HG02642 (cell line): ENCODE data around the gene ITPRIP.
A peak's percentile ranks its signal among the peaks of the same experiment; 100 is the strongest.

Experiments
- ATAC-seq: cut with Tn5 transposase; IDR thresholded peaks from one replicate; pipeline ENCODE4 v1.9.1; 2021; ENCODE audit warnings: mild to moderate bottlenecking; ENCODE audit not compliant: unreplicated experiment, poor library complexity

ITPRIP gene

DNA sequence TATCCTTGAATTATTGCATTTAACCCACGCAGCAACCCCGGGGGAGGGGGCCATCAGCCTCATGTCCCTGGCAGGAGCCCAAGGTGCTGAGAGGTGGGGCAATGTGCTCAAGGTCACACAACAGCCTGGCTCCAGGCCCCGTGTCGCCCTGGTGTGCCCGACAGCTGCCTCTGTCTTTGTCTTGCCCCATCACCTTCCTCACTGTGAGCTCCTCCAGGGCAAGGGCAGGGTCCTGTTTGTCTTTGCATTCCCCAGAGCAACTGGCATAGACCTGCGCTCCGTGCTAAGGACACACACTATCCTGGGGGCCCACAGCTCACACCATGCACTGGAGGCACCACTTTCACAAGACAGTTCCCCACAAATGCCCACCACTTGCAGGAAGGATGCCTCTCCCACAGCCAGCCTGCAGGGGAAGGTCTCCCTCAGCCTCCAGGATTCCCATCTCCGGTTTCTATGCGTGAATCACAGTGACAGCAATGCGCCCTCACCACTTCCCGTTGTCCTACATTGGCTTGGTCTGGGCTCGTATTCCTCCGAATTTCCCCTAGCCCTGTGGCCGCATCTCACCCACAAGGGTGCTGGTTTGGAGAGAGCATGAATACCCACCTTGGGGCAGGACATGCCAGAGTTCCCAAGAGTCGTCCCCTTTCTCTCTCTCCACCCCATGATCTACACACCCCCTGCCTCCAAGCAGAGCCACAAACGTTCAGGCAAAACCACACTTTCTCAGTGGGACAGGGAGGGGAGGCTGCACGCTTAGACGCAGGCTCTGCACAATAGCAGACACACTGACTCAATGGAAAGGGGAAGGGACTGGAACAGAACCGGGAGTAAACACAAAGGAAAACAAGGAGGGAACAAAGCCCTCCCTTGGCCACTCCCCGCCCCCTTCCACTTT lies 10.3 kb downstream of the ITPRIP start:
- no peak for ATAC-seq

DNA sequence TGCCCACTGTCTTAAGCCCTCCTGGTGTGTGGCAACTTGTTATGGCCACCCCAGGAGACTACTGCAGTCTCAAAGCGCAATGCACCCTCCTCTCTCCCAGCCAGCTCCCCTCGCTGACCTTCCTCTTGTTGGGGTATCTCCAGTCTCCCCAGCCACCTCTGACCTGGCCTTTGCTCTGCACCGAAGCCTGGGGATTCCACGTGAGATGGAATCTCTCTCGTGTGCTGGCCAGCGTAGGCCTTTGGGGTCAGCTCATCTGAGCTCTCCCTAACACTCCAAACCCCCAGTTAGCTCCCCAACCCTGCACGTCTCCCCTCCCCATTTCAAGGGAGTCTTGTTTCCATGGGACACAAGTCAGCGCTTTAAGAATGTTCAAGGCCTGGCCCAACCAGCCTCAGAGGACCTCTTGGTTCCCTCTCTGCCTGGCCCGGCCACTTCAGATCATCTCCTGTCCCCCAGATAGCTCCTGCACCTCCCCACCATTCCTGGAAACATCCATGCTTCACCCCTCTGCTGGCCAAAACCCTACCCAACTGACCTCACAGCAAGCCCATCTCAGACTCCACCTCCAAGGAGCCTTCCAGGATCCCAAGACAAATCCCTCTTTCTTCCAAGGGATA lies 11.2 kb downstream of the ITPRIP start:
- no peak for ATAC-seq

DNA sequence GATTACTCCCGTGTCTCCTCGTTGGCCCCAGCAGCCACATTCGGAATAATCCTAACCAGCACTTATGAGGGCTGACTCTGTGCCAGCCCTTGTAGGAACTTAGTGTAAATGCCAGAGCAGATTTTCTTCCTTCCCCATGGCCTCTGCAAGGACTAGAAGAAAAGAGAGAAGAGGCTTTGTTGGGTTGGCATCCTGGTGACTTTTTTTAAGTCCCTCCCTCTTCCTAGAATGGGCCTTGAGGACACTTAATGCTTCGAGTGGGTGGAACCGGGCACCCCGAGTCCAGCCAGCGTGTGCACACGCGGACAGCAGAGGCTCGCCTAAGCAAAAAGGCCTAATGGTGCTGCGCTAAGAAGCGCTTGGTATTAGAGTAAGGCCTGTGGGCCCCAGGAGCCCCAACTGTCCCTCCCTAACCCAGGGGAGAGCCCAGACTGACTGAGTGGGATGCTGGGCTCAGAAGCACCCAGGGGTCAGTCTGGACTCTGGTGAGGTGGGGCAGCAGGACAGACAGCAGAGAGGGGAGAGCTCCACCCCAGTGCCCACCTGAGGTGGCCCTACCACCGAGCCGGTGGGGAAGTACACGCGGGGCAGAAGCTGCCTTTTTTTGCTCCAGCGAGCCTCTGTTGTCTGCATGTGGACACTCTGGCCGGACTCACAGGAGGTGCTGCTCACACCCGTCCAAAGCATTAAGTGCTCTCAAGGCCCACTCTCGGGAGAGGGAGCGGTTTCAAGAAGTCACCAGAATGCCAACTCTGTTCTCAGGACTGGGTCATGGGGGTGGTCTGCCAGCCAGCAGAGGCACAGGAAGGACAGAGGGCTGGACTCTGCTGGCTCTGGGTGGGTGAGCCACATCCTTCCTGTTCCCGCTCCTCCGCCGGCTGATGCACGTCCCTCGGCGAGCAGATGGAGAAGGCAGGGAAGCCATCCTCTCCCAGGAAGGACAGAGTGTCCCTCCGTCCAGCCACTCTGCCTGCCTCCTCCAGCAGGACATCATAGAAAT lies 12.5 kb downstream of the ITPRIP start:
- no peak for ATAC-seq

DNA sequence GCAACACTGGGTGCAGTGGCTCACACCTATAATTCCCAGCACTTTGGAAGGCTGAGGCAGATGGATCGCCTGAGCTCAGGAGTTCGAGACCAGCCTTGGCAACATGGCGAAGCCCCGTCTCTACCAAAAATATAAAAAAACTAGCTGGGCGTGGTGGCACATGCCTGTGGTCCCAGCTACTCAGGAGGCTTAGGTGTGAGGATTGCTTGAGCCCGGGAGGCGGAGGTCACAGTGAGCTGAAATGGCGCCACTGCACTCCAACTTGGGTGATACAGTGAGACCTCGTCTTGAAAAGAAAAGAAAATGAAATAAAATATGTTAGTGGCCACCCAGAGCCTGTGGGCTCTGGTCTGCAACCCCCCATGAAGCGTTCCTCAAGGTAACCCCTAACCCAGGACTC lies 13.3 kb downstream of the ITPRIP start:
- ATAC-seq, result no peak

DNA sequence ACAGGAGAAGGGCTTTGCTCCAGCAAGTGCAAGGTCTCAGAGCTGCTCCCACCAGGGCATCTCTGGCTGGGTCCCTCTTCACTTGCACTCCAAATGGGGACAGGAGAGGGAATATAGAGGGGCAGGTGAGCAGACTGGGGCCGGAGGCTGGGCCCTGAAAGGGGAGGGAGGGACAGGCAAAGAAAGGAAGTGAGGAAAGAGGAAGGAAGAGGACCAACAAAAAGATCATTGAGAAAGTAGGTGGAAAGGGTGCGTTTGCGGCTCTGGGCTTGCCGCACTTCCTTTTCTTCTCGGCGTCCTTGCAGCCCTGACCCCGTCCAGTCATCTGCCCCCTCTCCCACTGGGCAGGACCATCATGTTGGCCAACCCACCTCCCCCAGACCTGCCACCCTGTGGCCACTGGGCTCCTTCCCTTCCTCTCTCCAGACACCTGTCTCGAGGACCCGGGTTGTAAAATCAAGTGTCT lies 14.0 kb downstream of the ITPRIP start:
- ATAC-seq, result no peak

DNA sequence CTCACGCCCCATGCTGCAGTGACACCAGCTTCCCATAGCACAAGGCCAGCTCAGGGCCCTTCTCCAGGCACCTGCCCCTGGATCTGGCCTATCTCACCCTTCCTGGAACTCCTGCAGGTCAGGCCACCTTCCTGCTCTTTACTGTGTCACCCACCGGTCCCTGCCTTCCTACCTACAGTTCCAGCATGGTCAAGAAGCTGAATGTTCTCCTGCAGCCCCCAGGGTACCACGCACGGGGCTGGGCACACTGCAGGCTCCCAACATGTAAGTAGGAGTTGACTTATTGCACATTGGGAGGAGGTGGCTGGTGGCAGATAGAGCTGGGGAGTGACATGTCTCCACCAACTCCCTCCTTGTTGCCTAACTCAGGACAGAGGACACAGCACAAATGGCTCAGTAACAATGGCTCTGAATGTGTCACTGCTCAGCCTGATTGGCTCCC lies 14.5 kb downstream of the ITPRIP start:
- no peak for ATAC-seq

DNA sequence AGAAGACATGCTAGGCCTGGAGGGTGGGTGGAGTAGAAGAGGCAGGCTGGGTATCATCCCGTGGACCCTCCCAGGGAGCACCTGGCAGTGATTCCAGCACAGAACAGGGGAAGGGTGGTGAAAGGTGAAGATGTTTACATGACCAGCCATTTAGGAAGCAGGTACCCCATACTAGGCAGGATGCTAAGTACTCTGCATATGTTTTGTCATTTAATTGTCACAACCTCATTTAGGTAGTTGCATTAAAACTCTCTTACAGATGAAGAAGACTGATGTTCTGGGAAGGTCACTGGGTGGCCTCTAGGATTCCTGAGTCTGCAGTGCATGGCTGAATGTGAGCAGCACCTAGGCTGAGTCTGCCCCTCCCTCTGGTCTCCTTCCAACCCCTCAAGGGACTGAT lies 15.2 kb downstream of the ITPRIP start:
- no peak for ATAC-seq

DNA sequence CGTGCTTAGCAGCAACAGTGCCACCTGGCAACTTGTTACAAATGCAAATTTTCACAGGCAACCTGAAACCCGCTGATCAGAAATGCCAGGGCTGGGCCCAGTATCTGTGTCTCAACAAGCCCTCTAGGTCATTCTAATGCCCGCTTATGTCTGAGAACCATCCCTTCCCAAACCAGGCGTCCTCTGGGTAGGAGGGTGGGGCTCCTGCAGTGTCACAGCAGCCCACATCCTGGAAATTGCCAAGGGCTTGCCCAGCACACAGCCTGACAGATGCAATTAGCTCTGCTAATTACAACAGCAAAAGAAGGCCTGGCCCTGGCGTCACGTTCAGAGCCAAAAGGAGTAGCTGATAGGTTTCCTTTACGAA lies 15.9 kb downstream of the ITPRIP start:
- ATAC-seq, result peak; percentile 57

DNA sequence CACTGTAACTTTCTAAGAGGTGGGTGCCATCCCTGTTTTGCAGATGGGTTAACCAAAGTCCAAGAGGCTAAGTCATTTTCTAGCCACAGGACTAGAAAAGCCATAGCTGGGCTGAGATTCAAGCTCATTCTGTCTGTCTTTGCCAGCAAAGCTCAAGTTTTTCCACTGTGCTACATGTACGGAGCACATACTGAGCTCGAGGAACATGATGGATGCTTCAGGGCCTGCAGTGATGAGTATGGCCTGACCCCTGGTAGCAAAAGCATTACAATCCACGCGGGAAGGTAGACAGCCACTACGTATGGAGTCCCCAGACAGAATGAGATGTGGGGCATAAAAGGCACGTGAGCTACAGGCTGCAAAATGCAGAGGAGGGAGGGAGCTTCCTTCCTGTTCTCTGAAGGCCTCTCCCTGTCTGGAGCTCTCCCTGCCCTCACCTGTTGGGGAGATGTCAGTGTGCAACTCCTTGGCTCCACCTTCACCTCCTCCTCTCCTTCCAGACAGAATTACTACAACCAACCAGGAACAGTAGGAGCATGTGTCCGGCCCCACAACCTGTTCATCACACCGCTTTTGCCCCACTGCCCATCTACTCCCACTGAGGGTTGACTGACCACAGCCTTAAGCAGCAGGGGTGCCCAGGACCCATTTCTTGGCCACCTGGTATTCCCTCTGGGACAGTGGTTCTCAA lies 16.4 kb downstream of the ITPRIP start:
- ATAC-seq, result no peak

DNA sequence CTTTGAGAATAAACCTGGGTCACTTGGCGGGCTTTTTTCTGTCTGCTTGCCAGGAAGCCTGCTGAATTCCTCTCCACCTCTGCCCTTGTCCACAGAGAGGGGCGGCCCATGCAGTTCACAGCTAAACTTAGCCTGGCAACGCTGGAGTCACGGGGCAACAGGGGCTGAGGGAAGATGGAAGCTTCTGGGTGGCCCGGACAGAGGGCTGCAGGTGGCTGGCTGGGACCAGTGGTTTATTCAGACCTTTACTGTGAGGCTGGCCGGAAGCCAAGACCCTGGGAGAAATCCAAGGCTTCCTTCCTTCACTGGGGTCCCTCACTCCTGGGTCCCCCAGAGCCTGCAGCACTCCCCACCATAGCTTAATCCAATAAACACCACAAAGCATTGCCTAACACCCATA lies 17.0 kb downstream of the ITPRIP start:
- ATAC-seq, result no peak

DNA sequence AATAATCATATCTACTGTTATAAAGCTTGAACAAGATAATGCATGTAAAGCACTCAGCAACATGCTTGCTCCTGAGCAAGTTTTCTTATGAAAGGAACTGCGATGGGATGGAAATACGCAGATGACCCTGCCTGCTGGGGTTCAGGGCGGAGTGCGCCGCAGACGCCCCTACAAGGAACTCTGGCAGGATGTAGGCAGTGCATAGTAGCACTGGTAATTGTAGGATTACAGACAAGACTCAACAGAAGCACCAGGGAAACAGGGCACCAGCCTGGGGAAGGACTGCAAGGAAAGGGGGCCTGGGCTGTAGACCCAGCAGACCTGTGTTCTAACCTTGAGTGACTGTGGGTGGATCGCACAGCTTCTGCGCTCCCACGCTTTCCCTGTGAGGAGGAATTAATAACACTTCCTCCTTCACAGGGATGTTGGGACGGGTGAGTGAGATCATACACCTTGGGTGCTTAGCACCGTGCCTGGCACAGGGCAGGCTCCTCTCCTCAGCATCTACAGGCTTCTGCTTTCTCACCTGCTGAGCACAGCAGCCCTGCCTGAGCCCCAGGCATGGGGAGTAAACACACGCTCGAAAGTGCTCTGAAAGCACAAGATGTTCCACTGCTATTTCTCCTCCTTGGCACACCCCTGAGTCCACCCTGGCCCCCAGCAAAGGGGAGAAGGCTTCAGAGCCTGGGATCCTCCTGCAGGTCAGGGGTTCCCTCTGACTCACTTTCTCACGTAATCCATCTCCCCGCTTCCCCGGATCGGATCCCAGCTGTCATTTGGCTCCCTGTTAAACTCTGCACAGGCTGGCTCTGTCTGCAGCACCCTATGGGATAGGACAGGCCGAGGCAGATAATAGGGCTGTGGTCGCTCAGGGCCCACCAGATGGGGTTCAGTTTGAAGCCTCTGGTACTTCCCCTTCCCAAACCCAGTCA lies 19.2 kb downstream of the ITPRIP start:
- ATAC-seq, result no peak

DNA sequence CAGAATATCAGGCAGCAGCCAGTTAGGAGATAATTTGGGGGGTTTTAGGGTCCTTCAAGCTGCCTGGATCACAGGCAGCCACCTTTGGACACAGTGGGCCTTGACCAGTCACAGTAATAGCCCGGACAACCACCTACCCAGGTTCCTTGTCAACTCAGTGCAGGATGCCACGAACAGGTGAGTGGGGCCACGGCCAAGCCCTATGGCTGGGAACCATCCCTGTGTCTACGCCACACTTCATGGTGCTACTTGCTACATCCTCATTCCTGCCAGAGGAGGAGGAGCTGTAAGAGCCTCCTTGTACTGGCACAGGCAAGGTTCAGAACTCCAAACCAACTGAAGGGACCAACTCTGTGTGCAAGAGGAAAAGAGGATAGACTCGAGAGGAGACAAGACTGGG lies 19.9 kb downstream of the ITPRIP start:
- ATAC-seq, result no peak

DNA sequence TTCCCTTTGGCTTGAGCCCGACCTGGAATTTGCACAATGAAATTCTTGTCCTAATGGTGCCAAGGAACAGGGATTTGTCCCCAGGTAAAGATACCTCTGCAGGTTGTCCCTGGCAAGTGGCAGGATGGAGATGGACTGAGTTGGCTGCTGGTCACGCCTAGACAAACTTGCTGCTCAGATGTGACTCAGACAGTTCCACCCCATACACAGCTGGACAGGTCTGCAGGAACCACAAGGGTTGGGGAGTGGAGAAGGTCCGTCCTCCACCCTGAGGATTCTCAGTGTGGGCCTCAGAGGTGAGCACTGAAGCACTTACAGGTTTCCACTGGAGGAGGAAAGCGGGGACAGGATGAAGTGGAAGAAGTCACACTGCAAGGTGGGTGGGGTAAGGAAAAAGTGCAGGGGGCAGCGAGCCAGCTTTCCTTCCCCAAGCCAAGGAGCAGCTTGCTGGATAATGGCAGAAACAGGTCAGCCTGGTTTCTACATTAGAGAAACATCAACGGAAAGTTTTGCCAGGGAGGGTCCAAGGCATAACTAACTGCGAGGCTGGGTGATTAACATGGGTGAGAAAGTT lies 20.5 kb downstream of the ITPRIP start:
- ATAC-seq, result no peak

DNA sequence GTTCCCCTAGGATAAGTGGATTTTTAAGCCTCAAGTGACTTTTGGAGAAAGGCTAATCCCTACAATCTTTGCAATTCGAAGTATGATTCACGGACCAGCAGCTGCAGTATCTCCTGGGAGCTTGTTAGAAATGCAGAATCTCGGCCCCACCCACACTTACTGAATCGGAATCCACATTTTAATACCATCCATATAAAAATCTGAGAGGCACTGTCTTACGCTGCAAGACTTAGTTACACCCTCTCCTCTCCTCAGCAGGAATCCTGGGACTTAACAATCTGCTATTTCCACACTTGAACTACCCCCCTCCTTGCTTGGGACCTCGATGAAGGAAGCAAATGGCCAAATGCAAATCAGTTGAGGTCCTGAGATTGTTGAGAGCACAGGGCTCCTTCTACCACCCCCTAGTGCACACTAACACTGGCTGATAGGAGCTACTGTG lies 21.0 kb downstream of the ITPRIP start:
- ATAC-seq, result no peak

DNA sequence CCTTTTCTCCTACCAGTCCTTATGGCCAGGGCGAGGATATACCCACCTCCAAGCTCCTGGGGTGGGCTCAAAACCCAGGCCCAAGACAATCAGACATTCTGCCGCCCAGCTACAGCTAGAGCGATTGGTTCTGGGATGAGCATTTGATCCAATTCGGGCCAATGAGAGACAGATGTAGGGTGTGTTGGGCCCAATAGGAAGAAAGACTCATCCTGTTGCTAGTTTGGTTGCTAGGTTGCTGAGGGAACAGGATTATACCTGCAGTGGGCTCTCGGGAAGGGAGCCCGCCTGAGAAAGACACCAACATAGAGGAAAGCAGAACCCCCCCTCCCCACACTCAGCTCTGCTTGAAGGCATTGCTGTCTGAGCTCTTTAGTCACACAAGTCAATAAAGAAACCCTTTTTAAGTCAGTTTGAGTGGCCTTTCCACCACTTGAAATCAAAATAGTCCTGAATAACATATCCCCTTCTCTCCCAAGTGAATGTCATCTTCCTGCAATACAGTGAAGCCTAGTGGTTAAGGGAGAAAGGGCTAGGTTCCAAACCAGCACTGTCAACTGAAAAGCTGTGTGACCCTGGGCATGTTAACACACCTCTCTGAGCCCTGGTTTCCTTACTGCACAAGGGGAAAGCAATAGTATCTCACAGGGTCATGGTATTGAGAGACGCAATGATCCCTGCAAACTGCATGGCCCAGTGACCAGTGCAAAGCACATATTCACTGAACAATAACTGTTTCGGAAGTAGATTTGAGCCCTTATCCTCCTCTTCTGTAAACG lies 21.8 kb downstream of the ITPRIP start:
- no peak for ATAC-seq

DNA sequence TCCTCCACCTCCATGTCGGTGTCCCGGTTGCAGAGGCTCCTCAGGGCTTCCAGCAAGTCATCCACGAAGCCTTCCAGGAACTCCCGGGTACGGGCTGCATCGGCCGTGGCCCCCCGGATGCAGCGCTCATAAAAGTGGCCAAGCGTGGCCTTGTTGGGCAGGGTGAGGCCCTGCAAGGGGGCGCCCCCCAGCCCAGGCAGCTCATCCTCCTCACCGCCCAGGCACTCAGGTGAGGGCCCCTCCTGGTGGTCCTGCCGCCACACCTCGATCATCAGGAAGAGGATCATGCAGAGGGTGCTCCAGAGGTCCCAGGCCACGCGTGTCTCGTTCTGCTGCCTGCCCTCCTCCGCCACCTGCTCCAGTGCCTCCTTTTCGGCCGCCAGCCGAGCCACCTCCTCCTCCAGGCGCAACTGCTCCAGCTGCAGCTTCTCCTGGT lies 22.8 kb downstream of the ITPRIP start:
- no peak for ATAC-seq

DNA sequence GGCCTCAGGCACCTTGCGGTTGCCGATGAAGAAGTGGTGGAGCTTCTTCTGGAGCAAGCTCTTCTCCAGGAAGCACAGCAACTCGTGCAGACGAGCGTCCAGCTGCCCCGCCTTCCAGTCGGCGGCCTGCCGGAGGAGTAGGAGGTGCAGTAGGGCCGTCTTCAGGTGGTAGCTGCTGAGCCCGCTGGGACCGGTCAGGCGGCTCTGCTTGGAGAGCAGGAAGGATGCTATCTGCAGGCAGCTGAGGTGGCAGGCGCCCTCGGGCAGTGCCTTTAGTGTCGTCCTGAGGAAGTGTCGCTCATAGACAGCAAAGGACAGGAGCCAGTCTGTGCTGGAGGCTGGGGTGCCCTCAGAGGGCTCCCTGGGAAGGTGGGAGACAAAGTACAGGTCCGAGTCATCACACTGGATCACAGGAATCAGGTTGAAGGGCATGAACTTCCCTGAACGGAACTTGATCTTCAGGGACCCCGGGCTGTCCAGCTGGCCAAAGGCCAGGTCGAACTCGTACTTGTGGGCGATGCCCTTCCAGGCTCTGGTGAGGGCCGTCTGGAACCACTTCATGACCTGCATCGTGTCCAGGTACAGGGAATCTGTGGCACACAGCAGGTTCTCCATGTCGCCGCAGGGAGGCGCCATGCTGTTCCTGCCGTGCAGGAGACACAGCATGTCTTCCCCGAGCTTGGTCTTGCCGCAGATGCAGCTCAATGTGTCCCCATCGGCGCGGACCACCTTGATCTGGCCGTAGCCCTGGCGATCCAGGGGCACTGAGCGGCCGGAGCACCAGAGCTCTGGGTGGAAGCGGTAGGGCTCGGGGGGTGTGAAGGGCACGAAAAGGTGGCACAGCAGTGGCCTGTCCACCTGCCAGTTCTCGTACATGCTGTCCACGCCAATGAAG lies 23.4 kb downstream of the ITPRIP start:
- no peak for ATAC-seq
